GM10248 (cell line): ENCODE results near the gene PPM1F.
"Not testable (repeated sequence)": the region's sequence is repeated elsewhere in the genome, so short reads cannot be mapped to it uniquely, and the experiment has no call there.

Experiments
- CTCF ChIA-PET: fragments of 300-600 bp; sonication (Branson Sonifier 250); formaldehyde crosslinking; extraction: SDS; loops from one replicate; lab custom pipeline; 2021; ENCODE audit warnings: antibody characterized with exemption; lab: Yijun Ruan, JAX
- POLR2A ChIA-PET: fragments of 350-650 bp; sonication (Branson Sonifier 250); formaldehyde crosslinking; extraction: SDS; loops from one replicate; lab custom pipeline; 2020; ENCODE audit warnings: antibody characterized with exemption; lab: Yijun Ruan, JAX
- DNase-seq: peaks from one replicate; pipeline ENCODE4 v3.0.0; 2012; ENCODE audit errors: extremely low spot score
- CTCF ChIP-seq: IDR thresholded peaks from 2 replicates; pipeline ENCODE4 v1.5.1; 2012; ENCODE audit warnings: mild to moderate bottlenecking, low read depth; ENCODE audit errors: extremely low read depth, missing control alignments, control extremely low read depth

Gene PPM1F

GRCh38 chr22:21873619-21874018 lies 79.0 kb downstream of the PPM1F start:
- POLR2A ChIA-PET: no interaction called here
- no peak for DNase-seq
- CTCF ChIA-PET: interaction anchor here (1.4 kb wide), 1 partner anchor 64 kb away, joined by 4 read pairs; no protein-coding TSS in a partner anchor
- TF ChIP-seq CTCF: no peak

- POLR2A ChIA-PET, DNase-seq: not testable (repeated sequence)
- CTCF ChIA-PET: interaction anchor here (1.4 kb wide), 1 partner anchor 65 kb away, joined by 4 read pairs; no protein-coding TSS in a partner anchor
Measured at GRCh38 chr22:21872741-21873140, 79.9 kb downstream of the PPM1F start.
